NCI-H1048 (cell line): ENCODE measurements around the gene MYO15A.

Experiments
- DNase-seq: peaks from one replicate; lab custom pipeline; 2025; lab: John Stamatoyannopoulos, UW

Gene MYO15A

DNA sequence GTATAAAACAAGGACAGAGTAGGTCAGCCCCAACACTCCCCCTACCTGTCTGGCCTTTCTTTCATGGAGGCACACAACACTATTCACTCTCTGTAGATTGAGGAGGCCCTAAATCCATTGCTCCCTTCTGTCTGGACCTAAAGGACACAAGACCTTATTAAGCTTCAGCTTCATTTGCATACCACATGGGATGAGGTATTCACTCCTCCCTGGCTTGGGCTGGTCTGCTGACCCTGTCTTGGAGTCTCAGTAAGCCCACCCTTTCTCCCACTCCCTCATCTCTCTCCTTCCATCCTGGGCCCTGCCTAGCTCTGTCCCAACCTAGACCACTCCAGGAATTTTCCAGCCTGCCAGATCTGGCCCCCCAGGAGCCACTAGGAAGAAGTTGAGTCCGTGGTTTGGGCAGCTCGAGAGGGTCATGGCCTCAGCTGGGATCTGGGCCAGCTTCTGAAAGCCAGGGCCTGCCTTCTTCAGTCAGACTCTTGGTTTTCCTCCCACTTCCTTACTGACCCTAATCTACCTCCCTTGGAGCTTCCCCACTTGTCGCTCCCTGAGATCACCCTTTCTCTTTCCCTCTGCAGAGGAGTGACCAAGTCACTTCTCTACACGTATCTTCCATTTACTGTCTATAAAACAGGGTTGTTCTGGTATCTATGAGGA is 110.3 kb downstream of the MYO15A start:
- DNase-seq = no peak

DNA sequence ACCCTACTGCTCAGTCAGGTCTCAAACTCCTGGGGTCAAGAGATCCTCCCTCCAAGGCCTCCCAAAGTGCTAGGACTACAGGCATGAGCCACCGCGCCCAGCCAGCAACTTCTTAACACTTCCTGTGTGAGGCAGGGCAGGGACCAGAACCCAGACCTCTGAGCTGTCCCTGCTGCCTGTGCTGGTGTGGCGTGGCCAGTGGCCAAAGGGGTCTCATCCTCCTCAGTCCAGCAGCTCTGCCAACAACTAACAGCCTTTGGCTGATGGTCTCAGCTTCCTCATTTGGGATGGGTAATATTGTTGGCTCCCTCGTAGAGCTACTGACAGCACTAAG is 115.5 kb downstream of the MYO15A start:
- no peak for DNase-seq

DNA sequence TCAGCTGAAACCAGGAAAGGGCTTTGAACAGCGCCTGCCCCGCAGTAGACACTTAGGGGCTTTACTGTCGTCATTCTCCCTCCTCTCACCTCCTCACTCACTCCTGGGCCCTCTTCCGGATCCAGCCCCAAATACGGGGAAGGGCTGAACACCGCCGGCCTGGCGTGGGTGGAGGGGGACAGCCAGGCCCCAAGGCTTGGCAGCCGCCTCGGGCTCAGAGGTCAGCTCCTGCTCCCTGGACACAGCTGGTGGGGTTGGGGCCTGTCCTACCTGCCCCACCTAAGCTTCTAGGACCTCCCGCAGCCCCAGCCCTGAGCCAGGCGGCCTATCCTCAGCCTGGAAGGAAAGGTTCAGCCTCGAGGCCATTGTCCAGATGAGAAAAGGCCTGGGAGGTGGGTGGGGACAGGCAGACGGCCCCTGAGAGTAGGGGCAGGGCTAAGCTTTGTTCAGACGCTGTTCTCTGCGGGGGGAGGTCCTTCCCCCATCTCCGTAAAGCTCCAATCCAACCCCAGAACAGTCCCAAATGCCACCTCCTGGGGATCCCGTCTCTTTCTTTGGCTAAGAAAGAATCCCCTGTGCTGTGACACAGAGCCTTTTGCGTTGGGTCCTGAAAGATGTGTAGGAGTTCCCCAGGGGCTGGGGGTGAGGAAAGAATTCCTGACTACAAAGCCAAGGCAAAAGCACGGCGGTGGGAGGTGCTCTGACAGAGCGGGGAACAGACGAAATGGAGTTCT is 116.0 kb downstream of the MYO15A start:
- DNase-seq = no peak

DNA sequence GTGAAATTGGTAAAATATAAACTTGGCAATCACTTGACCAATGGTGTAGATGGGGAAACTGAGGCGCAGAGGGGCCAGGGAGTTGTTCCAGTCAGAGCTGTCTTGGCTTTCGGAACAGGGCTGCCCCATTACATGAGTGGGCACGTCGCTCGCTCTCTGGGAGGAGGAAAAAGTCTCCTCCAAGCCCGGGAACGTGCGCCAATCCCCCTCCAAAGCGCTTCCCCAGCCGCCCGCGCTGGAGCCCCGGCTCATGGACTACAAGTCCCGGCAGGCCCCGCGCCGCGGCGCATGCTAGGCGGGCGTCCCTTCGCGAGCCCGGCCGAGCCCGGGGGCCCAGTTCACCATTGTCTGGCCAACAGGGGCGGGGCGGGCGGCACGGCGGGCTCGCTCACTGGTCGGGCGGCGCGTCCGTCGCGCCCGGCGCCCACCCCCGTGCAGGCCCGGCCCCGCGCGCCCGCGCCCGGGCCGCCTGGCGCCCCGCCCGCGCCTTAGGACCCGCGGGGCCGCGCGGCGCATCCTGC is 116.6 kb downstream of the MYO15A start, which contains the start of gene LLGL1:
LLGL1 (plus strand) TSS at position 515 of the 521 bp plus-strand sequence. CDS start 48 bp downstream, outside the sequence.
- peak; percentile 88 for DNase-seq

DNA sequence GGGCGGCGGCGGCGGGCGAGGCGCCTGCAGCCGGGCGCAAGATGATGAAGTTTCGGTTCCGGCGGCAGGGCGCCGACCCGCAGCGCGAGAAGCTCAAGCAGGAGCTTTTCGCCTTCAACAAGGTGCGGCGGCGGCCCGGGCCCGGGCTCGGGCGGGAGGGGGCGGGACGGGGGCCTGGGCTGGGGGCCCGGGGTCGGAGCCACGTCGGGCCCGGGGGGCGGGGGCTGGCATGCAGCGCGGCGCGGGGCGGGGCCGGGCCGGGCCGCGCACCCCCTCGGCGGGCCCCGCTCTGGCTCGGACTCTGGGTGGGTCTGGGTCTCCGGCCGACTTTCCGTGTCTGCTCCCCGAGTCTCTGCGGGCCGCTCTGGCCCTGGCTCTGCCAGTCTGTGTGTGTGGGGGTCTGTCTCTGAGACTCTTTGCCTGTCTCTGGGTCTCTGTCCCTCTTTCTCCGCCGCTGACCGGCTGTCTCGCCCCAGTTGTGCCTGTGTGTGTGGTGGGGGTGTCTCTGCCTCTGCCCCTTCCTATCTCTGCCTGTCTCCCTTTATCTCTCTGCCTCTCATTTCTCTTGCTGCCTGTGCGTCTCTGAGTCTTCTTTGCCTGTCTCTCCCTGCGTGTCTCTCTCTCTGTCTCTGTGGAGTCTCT is 117.2 kb downstream of the MYO15A start:
- no peak for DNase-seq

DNA sequence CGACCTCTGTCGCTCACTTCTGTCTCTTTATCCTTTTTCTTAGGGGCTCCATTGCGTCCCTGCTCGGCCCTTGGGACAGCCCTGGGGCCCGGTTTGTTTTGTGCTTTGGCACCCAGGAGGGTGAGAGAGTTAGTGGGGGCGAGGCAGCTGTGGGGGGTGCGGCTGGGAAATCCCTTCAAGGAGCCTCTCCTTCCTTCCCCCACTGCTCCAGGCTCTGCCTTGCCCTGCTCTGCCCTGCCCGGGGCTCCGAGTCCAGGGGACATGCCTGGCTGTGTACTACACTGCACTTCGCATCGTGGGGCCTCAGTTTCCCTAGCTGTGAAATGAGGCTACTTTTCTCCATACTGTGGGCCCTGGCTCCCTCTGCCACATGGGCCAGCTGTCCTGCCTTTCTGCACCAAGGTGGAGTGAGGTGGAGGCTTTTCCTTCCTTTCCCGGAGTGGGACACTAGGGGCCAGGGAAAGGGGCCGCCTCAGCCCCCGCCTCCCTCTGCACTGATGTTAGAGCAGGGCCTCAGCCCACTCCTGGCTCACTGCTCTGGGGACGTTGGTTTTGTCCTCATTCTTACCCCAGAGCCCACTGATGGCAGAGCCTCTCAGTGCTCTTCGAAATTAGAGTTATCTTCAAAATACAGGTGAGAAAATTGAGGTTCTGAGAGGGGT is 117.9 kb downstream of the MYO15A start:
- DNase-seq = no peak

DNA sequence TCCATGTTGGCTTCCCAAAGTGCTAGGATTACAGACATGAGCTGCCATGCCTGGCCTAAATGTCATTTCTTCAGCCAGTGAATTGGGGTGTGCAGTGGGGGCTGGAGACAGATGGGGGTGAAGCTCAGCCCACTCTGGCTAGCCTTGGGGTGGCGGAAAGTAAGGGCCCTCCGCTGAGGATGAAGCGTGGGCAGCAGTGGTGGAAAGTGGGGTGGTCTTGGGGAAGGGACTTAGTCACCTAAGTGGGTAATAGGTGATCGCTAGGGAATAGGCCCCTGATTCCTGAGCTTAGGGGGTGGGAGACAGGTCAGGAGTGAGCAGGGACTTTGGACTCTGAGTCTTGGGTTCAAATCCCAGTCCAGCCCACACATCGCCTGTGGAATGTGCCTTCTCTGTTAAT is 119.1 kb downstream of the MYO15A start:
- DNase-seq = no peak

DNA sequence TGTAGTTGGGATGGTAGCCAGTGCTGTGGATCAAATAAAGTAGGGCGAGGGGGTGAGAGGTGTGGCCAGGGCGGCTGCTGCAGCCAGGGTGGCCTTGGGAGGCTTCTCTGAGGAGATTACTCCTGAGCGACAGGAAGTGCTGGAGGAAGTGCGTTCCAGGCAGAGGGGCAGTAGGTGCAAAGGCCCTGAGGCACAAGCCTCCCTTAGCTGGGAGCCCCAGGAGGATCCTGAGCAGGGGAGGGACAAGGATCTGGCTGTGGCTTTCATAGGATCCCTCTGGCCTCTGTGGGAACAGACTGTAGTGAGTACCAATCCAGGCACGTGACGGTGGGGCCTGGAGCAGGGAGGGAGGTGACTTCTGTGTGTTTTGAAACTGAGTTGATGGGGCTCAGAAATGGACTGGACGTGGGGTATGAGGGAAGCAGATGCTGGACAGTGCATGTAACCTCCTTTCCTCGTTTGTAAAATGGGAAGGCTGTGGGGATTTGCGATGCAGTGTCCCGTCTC is 119.7 kb downstream of the MYO15A start:
- no peak for DNase-seq

DNA sequence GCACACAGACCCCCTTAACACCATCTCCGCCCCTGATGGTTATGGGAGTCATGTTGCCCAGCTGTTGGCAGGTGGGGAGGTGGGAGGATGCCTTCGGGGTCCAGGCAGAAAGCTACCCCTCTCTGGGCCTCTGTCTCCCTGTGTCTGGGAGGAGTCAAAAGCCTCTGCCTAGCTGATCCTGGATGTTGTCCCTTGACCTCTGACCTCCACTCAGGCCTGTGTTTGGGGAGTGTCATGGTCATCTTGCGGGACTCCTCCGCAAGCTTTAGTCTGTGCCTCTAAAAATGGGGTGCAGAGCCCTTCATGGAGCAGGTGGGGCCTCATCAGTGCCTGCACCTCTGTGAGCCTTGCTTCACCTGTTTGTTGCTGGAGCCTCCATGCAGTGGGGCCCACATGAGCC is 120.7 kb downstream of the MYO15A start:
- no peak for DNase-seq
